H9 (cell line): ENCODE results near the gene NUDT8. TPM values are rescaled to one million over a fixed set of nuclear protein-coding genes. Genes with fewer than 3 reads are reported as not detected.

Experiments used
- DNase-seq: peaks from one replicate; pipeline ENCODE4 v3.0.0-alpha.2; 2017
- H2AFZ ChIP-seq: one replicate; pipeline ENCODE4 v1.6.1; 2013; ENCODE audit warnings: mild to moderate bottlenecking, low read length, control low read depth, moderate library complexity
- H2AK5ac ChIP-seq: 2 replicates; pipeline ENCODE4 v1.6.1; 2013; ENCODE audit warnings: low read length, control low read depth, mixed read lengths; ENCODE audit not compliant: insufficient read length
- H2BK120ac ChIP-seq: one replicate; pipeline ENCODE4 v1.6.1; 2013; ENCODE audit warnings: low read depth, mild to moderate bottlenecking, low read length, control low read depth, inconsistent platforms; ENCODE audit not compliant: poor library complexity, severe bottlenecking
- H2BK12ac ChIP-seq: 2 replicates; pipeline ENCODE4 v1.6.1; 2013; ENCODE audit warnings: low read length, control low read depth, mixed read lengths, low read depth; ENCODE audit not compliant: insufficient read length
- H2BK15ac ChIP-seq: 2 replicates; pipeline ENCODE4 v1.6.1; 2013; ENCODE audit warnings: low read depth, low read length, control low read depth
- H2BK20ac ChIP-seq: one replicate; pipeline ENCODE4 v1.6.1; 2013; ENCODE audit warnings: low read depth, mild to moderate bottlenecking, low read length, control low read depth, inconsistent platforms; ENCODE audit not compliant: poor library complexity, severe bottlenecking
- H2BK5ac ChIP-seq: 2 replicates; pipeline ENCODE4 v1.6.1; 2013; ENCODE audit warnings: low read length, control low read depth, mixed read lengths; ENCODE audit not compliant: insufficient read length
- H3K14ac ChIP-seq: 2 replicates; pipeline ENCODE4 v1.6.1; 2013; ENCODE audit warnings: low read length, control low read depth; ENCODE audit not compliant: insufficient read depth
- H3K18ac ChIP-seq: 2 replicates; pipeline ENCODE4 v1.6.1; 2013; ENCODE audit warnings: low read depth, mild to moderate bottlenecking, mixed read lengths, low read length, control low read depth; ENCODE audit not compliant: insufficient read length
- H3K23ac ChIP-seq: 2 replicates; pipeline ENCODE4 v1.6.1; 2013; ENCODE audit warnings: low read length, control low read depth, mixed read lengths, low read depth; ENCODE audit not compliant: insufficient read length
- H3K23me2 ChIP-seq: 2 replicates; pipeline ENCODE4 v1.6.1; 2013; ENCODE audit warnings: low read depth, mild to moderate bottlenecking, mixed read lengths, low read length, control low read depth; ENCODE audit not compliant: insufficient read length, poor library complexity, severe bottlenecking
- H3K27ac ChIP-seq: 2 replicates; pipeline ENCODE4 v1.5.1; 2013; ENCODE audit warnings: low read length, control low read depth, mixed read lengths, low read depth; ENCODE audit not compliant: insufficient read length
- H3K27me3 ChIP-seq: 2 replicates; pipeline ENCODE4 v1.6.1; 2013; ENCODE audit warnings: low read length, control low read depth, inconsistent platforms; ENCODE audit not compliant: insufficient read depth
- H3K4ac ChIP-seq: 2 replicates; pipeline ENCODE4 v1.6.1; 2013; ENCODE audit warnings: low read depth, mild to moderate bottlenecking, control low read depth, inconsistent platforms, low read length, moderate library complexity
- H3K4me1 ChIP-seq: 2 replicates; pipeline ENCODE4 v1.6.1; 2013; ENCODE audit warnings: low read length, control low read depth, inconsistent platforms; ENCODE audit not compliant: insufficient read depth
- H3K4me2 ChIP-seq: 2 replicates; pipeline ENCODE4 v1.6.1; 2013; ENCODE audit warnings: low read length, control low read depth, mixed read lengths; ENCODE audit not compliant: insufficient read length, insufficient read depth
- H3K56ac ChIP-seq: 2 replicates; pipeline ENCODE4 v1.6.1; 2013; ENCODE audit warnings: low read depth, mild to moderate bottlenecking, mixed read lengths, low read length, control low read depth; ENCODE audit not compliant: insufficient read length
- H3K79me1 ChIP-seq: 2 replicates; pipeline ENCODE4 v1.6.1; 2013; ENCODE audit warnings: low read depth, mild to moderate bottlenecking, moderate library complexity, low read length, control low read depth, inconsistent platforms; ENCODE audit not compliant: insufficient read depth, poor library complexity, severe bottlenecking
- H3K79me2 ChIP-seq: 2 replicates; pipeline ENCODE4 v1.6.1; 2013; ENCODE audit warnings: low read length, control low read depth, inconsistent platforms; ENCODE audit not compliant: insufficient read depth
- H3K9ac ChIP-seq: 2 replicates; pipeline ENCODE4 v1.6.1; 2013; ENCODE audit warnings: low read length, control low read depth, mixed read lengths; ENCODE audit not compliant: insufficient read length; ENCODE audit errors: extremely low read depth
- H3K9me3 ChIP-seq: one replicate; pipeline ENCODE4 v1.6.1; 2013; ENCODE audit warnings: low read depth, low read length, inconsistent platforms; ENCODE audit not compliant: control insufficient read depth
- H3T11ph ChIP-seq: one replicate; pipeline ENCODE4 v1.6.1; 2013; ENCODE audit warnings: mild to moderate bottlenecking, low read length, control low read depth, inconsistent platforms
- H4K20me1 ChIP-seq: one replicate; pipeline ENCODE4 v1.6.1; 2013; ENCODE audit not compliant: control insufficient read depth, insufficient read length, insufficient read depth
- H4K5ac ChIP-seq: 2 replicates; pipeline ENCODE4 v1.6.1; 2013; ENCODE audit warnings: low read depth, mild to moderate bottlenecking, mixed read lengths, low read length, control low read depth; ENCODE audit not compliant: insufficient read length
- H4K8ac ChIP-seq: replicated peaks from 2 replicates; pipeline ENCODE4 v1.6.1; 2013; ENCODE audit warnings: low read length, control low read depth, mixed read lengths, low read depth; ENCODE audit not compliant: insufficient read length
- H4K91ac ChIP-seq: 2 replicates; pipeline ENCODE4 v1.6.1; 2013; ENCODE audit warnings: low read depth, mild to moderate bottlenecking, moderate library complexity, mixed read lengths, low read length, control low read depth; ENCODE audit not compliant: insufficient read length
- H3K27ac Mint-ChIP-seq, 3 experiments: 2 replicates in 2 of 3; 3 replicates in 1 of 3; pipeline ENCODE4 v1.8.0; 2020 to 2021; ENCODE audit warnings: mixed read lengths in 3 of 3, mild to moderate bottlenecking in 1 of 3, moderate library complexity in 1 of 3
- H3K27me3 Mint-ChIP-seq: 2 replicates; pipeline ENCODE4 v1.8.0; 2021; ENCODE audit warnings: low read depth, mild to moderate bottlenecking, moderate library complexity, mixed read lengths
- H3K36me3 Mint-ChIP-seq, 3 experiments: 2 replicates in 2 of 3; 3 replicates in 1 of 3; pipeline ENCODE4 v1.8.0; 2020 to 2021; ENCODE audit warnings: low read depth in 3 of 3, mixed read lengths in 3 of 3; ENCODE audit not compliant: insufficient read depth in 1 of 3
- H3K4me1 Mint-ChIP-seq, 2 experiments: 2 replicates each; pipeline ENCODE4 v1.8.0; 2020; ENCODE audit warnings: mixed read lengths in 2 of 2
- H3K4me3 Mint-ChIP-seq, 2 experiments: 2 replicates in 1 of 2; 3 replicates in 1 of 2; pipeline ENCODE4 v1.8.0; 2020 to 2021; ENCODE audit warnings: mild to moderate bottlenecking in 2 of 2, mixed read lengths in 2 of 2, moderate library complexity in 1 of 2
- H3K9me3 Mint-ChIP-seq, 2 experiments: 2 replicates in 1 of 2; 3 replicates in 1 of 2; pipeline ENCODE4 v1.8.0; 2020; ENCODE audit warnings: mild to moderate bottlenecking in 2 of 2, mixed read lengths in 2 of 2, moderate library complexity in 1 of 2
- CTCF ChIP-seq: fragments of 200-600 bp; sonication (generic); conservative IDR thresholded peaks from 3 replicates; pipeline ENCODE4 v1.8.0; 2021; ENCODE audit warnings: antibody characterized with exemption, mild to moderate bottlenecking
- WGBS: extraction: QIAGEN DNeasy Blood & Tissue Kit; methylation state at CpG from one replicate; pipeline ENCODE4 v1.1.7; 2013; ENCODE audit warnings: missing lambda C conversion rate, low lambda C conversion rate, mixed read lengths; ENCODE audit not compliant: insufficient read length; ENCODE audit errors: extremely low coverage; 5-methylcytosine and 5-hydroxymethylcytosine counted together
- total RNA-seq: library from RNA; stranded (reverse); gene quantifications from 2 replicates; pipeline ENCODE4 v1.2.1, GENCODE V29; 2021

The NUDT8 gene
- total RNA-seq, 1 experiment from 2014 or later: 6.5 TPM

GRCh38 chr11:67657300-67657699 is 27.6 kb upstream of the NUDT8 start:
- Mint-ChIP-seq H3K4me1 (no peaks in the 10 kb centered on the region), H3K9me3 (peaks cover 27 to 30% of the 10 kb centered on the region in 2 experiments), H3K36me3 (peaks cover 0 to 16% (median 6%) of the 10 kb centered on the region in 3 experiments; a peak in 3 of 7 replicates), H3K27ac (no peak overlapping the region), H3K27me3 (peaks cover 18% of the 10 kb centered on the region), H3K4me3 (no peak overlapping the region)
- H3K27me3 ChIP-seq: no peaks in the 10 kb centered on the region
- no peak overlapping the region for H4K8ac ChIP-seq
- no peaks in the 10 kb centered on the region for H3K79me1 ChIP-seq
- H2BK5ac ChIP-seq: no peak overlapping the region
- no peak for TF ChIP-seq CTCF
- H3K9me3 ChIP-seq: peaks cover 16% of the 10 kb centered on the region
- no peaks in the 10 kb centered on the region for H3K23me2 ChIP-seq
- no peak overlapping the region for H2BK12ac ChIP-seq
- H4K5ac ChIP-seq: no peak overlapping the region
- H3K79me2 ChIP-seq: no peaks in the 10 kb centered on the region
- H2AK5ac ChIP-seq: no peak overlapping the region
- H2BK20ac ChIP-seq: no peak overlapping the region
- no peaks in the 10 kb centered on the region for H4K20me1 ChIP-seq
- no peak overlapping the region for H2BK15ac ChIP-seq
- H3K9ac ChIP-seq: no peak overlapping the region
- no CpG with 5 or more reads among the region's 3 CpGs for WGBS
- H4K91ac ChIP-seq: no peak overlapping the region
- DNase-seq: no peak
- H3K23ac ChIP-seq: no peak overlapping the region
- no peak overlapping the region for H3T11ph ChIP-seq
- H3K18ac ChIP-seq: no peak overlapping the region
- no peak overlapping the region for H3K56ac ChIP-seq
- H3K27ac ChIP-seq: no peak overlapping the region
- no peak overlapping the region for H3K4ac ChIP-seq
- no peak overlapping the region for H2AFZ ChIP-seq
- no peak overlapping the region for H2BK120ac ChIP-seq
- no peaks in the 10 kb centered on the region for H3K4me1 ChIP-seq
- H3K4me2 ChIP-seq: no peak overlapping the region
- H3K14ac ChIP-seq: no peak overlapping the region
